ENCODE results near the gene PAXX. TPM values are rescaled to one million over a fixed set of nuclear protein-coding genes. Genes with fewer than 3 reads are reported as not detected.

PAXX gene
- total RNA-seq, 1 donor from 2014 or later, result 51.4 TPM

DNA sequence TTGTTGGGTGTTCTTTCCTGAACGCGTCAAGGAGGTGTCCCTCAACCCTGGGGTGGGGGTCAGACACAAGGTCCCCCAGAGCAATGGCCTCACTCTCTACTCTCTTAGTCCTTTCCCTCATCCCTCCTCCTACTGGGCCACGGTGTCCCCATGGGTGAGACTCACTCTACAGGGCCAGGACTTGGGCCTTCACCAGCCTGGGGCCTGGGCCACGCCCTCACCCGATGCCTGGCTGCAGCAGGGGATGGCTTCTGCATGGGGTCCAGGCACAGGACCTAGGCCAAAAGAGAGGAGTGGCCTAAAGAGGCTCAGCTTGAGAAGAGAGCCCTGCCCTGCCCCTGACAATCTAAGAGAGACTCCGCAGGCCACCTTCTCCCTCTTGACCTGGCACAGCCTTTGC lies 34.3 kb upstream of the PAXX start:
- Mint-ChIP-seq H3K4me1 (ENCODE audit: unreplicated experiment) (peaks cover 12% of the 10 kb centered on the region), H3K27me3 (ENCODE audit: unreplicated experiment) (no peaks in the 10 kb centered on the region), H3K9me3 (ENCODE audit: unreplicated experiment) (no peaks in the 10 kb centered on the region), H3K4me3 (ENCODE audit: unreplicated experiment) (no peak overlapping the region), H3K36me3 (ENCODE audit: unreplicated experiment) (no peaks in the 10 kb centered on the region), H3K27ac (ENCODE audit: unreplicated experiment) (no peak overlapping the region)
- no peak for DNase-seq (ENCODE audit: extremely low spot score, unreplicated experiment)
- TF ChIP-seq, protein P1, sequence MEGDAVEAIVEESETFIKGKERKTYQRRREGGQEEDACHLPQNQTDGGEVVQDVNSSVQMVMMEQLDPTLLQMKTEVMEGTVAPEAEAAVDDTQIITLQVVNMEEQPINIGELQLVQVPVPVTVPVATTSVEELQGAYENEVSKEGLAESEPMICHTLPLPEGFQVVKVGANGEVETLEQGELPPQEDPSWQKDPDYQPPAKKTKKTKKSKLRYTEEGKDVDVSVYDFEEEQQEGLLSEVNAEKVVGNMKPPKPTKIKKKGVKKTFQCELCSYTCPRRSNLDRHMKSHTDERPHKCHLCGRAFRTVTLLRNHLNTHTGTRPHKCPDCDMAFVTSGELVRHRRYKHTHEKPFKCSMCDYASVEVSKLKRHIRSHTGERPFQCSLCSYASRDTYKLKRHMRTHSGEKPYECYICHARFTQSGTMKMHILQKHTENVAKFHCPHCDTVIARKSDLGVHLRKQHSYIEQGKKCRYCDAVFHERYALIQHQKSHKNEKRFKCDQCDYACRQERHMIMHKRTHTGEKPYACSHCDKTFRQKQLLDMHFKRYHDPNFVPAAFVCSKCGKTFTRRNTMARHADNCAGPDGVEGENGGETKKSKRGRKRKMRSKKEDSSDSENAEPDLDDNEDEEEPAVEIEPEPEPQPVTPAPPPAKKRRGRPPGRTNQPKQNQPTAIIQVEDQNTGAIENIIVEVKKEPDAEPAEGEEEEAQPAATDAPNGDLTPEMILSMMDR (IDR thresholded peaks at IDR 0.05), result no peak

DNA sequence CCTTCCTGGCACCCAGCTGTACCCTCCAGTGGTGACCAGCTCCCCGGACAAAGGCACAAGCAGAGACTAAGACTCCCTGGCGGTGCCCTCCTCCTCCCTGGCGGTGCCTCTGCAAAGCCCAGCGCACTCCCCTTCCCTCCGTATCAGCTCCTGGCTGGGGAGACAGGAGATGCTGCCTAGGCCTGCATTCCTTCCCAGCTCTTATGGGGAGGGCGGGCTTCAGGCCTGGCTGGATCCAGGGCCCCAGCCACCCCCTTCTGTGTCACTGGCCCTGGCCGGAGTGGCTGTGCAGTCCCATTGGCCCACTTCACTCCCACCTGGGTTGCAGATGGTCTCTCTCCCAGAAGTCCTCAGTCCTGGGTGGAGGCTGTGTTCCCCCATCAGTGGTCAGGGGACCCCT lies 33.7 kb upstream of the PAXX start:
- DNase-seq (ENCODE audit: extremely low spot score, unreplicated experiment), result no peak

DNA sequence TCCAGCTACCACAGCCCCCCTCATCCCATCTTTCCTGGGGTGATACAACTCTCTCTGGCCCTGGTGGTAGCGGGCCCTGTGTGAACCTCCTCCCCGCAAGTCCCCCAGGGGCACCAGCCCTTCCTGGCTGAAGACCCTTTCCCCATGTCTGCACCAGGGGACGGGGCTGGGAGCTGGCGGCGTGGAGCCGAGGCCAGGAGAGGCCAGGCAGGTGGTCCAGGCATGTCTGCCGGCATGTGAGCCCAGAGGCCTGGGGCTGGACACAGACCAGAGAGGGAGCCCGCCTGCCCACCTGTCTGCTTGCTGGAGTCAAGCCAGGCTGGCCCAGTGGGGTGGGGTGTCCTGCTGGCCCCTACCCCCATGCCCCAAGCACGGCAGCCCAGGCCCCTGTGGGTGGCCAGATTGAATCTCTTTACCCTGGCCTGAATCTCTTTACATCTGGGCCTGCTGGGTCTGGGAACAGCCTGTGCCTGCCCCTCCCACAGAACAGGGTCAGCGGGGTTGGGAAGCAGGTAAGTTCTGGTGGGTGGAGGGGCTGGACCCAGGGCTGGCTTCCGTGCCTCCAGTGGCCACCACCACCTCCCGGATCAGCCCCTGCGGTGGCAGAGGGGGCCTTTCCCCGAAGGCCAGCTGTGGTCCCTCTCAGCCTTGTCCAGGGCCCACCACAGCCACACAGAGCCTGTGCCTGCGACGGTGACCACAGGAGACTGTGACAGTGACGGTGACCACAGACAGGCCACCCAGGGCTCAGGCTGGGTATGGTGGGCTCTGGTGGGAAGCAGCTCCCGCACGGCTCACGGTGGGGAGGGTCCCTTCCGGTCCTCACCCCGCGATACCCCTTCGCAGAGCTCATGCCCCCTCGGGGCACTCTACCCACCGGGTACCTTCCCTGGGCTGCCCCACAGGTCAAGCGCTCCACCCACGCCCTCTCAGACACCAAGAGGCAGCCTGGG lies 33.0 kb upstream of the PAXX start:
- Mint-ChIP-seq H3K36me3 (ENCODE audit: unreplicated experiment) (no peaks in the 10 kb centered on the region), H3K9me3 (ENCODE audit: unreplicated experiment) (no peaks in the 10 kb centered on the region), H3K27me3 (ENCODE audit: unreplicated experiment) (no peaks in the 10 kb centered on the region), H3K4me1 (ENCODE audit: unreplicated experiment) (peaks cover 18% of the 10 kb centered on the region), H3K4me3 (ENCODE audit: unreplicated experiment) (no peak overlapping the region), H3K27ac (ENCODE audit: unreplicated experiment) (no peak overlapping the region)
- DNase-seq (ENCODE audit: extremely low spot score, unreplicated experiment), result no peak
- TF ChIP-seq, protein P1 (IDR thresholded peaks at IDR 0.05), result no peak

More for the DNA sequence above, 33.7 kb upstream of the PAXX start:
- no peak overlapping the region for H3K27ac Mint-ChIP-seq (ENCODE audit: unreplicated experiment)
- peaks cover 18% of the 10 kb centered on the region for H3K4me1 Mint-ChIP-seq (ENCODE audit: unreplicated experiment)
- TF ChIP-seq, protein P1 (IDR thresholded peaks at IDR 0.05), result no peak
- H3K4me3 Mint-ChIP-seq (ENCODE audit: unreplicated experiment), result no peak overlapping the region
- H3K9me3 Mint-ChIP-seq (ENCODE audit: unreplicated experiment), result no peaks in the 10 kb centered on the region
- H3K36me3 Mint-ChIP-seq (ENCODE audit: unreplicated experiment), result no peaks in the 10 kb centered on the region
- H3K27me3 Mint-ChIP-seq (ENCODE audit: unreplicated experiment), result no peaks in the 10 kb centered on the region

DNA sequence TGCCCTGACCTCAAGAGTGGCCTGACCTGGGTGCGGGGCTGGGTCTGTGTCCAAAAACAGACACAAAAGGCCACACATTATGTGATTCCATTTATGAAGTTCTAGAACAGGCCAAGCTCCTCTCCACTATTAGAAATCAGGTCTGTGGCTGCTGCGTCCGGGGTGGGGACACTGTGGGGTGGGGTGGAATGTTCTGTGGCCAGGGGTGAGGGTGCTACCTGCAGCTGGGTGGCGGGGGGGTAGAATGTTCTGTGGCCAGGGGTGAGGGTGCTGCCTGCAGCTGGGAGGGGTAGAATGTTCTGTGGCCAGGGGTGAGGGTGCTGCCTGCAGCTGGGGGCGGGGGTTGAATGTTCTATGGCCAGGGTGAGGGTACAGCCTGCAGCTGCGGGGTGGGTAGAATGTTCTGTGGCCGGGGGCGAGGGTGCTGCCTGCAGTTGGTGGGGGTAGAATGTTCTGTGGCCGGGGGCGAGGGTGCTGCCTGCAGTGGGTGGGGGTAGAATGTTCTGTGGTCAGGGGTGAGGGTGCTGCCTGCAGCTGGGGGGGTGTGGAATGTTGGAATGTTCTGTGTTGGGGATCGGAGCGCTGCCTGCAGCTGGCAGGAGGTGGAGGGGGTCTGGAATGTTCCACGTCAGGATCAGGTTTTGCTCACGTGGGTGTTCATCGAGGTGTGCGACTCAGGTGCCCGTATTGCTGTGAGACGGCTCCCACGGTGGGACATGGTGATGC lies 31.8 kb upstream of the PAXX start:
- DNase-seq (ENCODE audit: extremely low spot score, unreplicated experiment), result no peak
- no peaks in the 10 kb centered on the region for H3K36me3 Mint-ChIP-seq (ENCODE audit: unreplicated experiment)
- no peak overlapping the region for H3K27ac Mint-ChIP-seq (ENCODE audit: unreplicated experiment)
- H3K4me1 Mint-ChIP-seq (ENCODE audit: unreplicated experiment), result peaks cover 20% of the 10 kb centered on the region
- no peak overlapping the region for H3K4me3 Mint-ChIP-seq (ENCODE audit: unreplicated experiment)
- H3K9me3 Mint-ChIP-seq (ENCODE audit: unreplicated experiment), result no peaks in the 10 kb centered on the region
- TF ChIP-seq, protein P1 (IDR thresholded peaks at IDR 0.05), result no peak
- no peaks in the 10 kb centered on the region for H3K27me3 Mint-ChIP-seq (ENCODE audit: unreplicated experiment)

DNA sequence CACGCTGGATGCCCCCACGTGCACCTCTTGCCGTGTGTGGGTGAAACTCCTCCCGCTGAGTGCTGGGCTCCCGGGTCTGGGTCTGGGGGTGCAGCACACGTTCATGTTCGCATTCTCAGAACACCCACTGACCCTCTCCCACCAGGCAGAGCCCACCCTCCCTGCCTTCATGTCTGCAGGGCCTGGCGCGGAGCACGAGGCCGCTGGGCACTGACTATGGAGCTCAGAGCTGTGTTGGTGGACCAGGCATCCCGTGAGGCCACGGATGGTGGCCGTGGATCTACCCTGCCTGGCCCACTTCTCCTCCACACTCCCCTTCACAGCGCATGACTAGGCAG lies 31.3 kb upstream of the PAXX start:
- DNase-seq (ENCODE audit: extremely low spot score, unreplicated experiment), result no peak
- no peak overlapping the region for H3K27ac Mint-ChIP-seq (ENCODE audit: unreplicated experiment)
- H3K4me3 Mint-ChIP-seq (ENCODE audit: unreplicated experiment), result no peak overlapping the region
- H3K4me1 Mint-ChIP-seq (ENCODE audit: unreplicated experiment), result peaks cover 20% of the 10 kb centered on the region
- H3K36me3 Mint-ChIP-seq (ENCODE audit: unreplicated experiment), result no peaks in the 10 kb centered on the region
- H3K9me3 Mint-ChIP-seq (ENCODE audit: unreplicated experiment), result no peaks in the 10 kb centered on the region
- TF ChIP-seq, protein P1 (IDR thresholded peaks at IDR 0.05), result no peak
- H3K27me3 Mint-ChIP-seq (ENCODE audit: unreplicated experiment), result peaks cover 2% of the 10 kb centered on the region
